ENCODE results near the gene PTPRN2.

DNA sequence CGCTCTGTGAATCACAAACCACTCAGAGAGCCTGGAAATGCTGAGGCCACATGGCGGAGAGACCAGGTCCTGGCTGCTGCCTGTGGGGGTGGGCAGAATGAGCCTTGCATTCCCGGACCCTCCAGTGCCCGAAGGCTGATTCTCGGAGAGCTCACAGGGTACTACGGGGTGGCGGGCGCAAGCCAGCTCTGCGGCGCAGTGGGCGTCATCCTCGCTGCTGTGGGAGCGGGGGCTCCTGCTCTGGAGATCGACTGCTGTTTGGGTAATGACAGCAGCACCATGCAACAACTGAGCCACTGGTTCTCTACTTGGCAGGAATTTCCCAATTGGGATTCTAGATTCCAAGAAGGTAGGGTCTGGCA, 108.0 kb downstream of the PTPRN2 start:
- TF ChIP-seq, protein P1, sequence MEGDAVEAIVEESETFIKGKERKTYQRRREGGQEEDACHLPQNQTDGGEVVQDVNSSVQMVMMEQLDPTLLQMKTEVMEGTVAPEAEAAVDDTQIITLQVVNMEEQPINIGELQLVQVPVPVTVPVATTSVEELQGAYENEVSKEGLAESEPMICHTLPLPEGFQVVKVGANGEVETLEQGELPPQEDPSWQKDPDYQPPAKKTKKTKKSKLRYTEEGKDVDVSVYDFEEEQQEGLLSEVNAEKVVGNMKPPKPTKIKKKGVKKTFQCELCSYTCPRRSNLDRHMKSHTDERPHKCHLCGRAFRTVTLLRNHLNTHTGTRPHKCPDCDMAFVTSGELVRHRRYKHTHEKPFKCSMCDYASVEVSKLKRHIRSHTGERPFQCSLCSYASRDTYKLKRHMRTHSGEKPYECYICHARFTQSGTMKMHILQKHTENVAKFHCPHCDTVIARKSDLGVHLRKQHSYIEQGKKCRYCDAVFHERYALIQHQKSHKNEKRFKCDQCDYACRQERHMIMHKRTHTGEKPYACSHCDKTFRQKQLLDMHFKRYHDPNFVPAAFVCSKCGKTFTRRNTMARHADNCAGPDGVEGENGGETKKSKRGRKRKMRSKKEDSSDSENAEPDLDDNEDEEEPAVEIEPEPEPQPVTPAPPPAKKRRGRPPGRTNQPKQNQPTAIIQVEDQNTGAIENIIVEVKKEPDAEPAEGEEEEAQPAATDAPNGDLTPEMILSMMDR (IDR thresholded peaks at IDR 0.05): no peak
- TF ChIP-seq POLR2A (IDR thresholded peaks at IDR 0.05) (no peak), POLR2AphosphoS5 (IDR thresholded peaks at IDR 0.05) (no peak)
